ENCODE data around the gene LSR.
"Not testable (repeated sequence)": the region's sequence is repeated elsewhere in the genome, so short reads cannot be mapped to it uniquely, and the experiment has no call there.

Gene LSR

GRCh38 chr19:35286101-35286500 lies 37.3 kb downstream of the LSR start:
- not testable (repeated sequence) for DNase-seq (ENCODE audit: low spot score)

GRCh38 chr19:35287713-35288112 lies 38.9 kb downstream of the LSR start:
- no peak for DNase-seq (ENCODE audit: low spot score)

GRCh38 chr19:35288331-35288730 lies 39.5 kb downstream of the LSR start:
- no peak for DNase-seq (ENCODE audit: low spot score)

GRCh38 chr19:35288906-35289305 lies 40.1 kb downstream of the LSR start:
- DNase-seq (ENCODE audit: low spot score): no peak

GRCh38 chr19:35290381-35291127 lies 41.8 kb downstream of the LSR start:
- no peak for DNase-seq (ENCODE audit: low spot score)

GRCh38 chr19:35291259-35291658 lies 42.5 kb downstream of the LSR start:
- no peak for DNase-seq (ENCODE audit: low spot score)

- DNase-seq (ENCODE audit: low spot score): no peak
These were observed 43.1 kb downstream of the LSR start, which contains the start of gene MAG for GRCh38 chr19:35291916-35292315. TSS of gene MAG (plus strand) at chr19:35292161. CDS start at chr19:35295409, 3,248 bp downstream.

GRCh38 chr19:35292421-35293362 lies 43.9 kb downstream of the LSR start:
- no peak for DNase-seq (ENCODE audit: low spot score)

- DNase-seq (ENCODE audit: low spot score): no peak
These were observed 44.5 kb downstream of the LSR start for GRCh38 chr19:35293363-35293739.

GRCh38 chr19:35293808-35294207 lies 45.0 kb downstream of the LSR start:
- DNase-seq (ENCODE audit: low spot score): no peak

GRCh38 chr19:35294328-35294727 lies 45.5 kb downstream of the LSR start:
- DNase-seq (ENCODE audit: low spot score): no peak

- no peak for DNase-seq (ENCODE audit: low spot score)
These were observed 46.3 kb downstream of the LSR start for GRCh38 chr19:35294859-35295791.

GRCh38 chr19:35295792-35296462 lies 47.1 kb downstream of the LSR start:
- DNase-seq (ENCODE audit: low spot score): no peak

GRCh38 chr19:35296644-35297514 lies 48.1 kb downstream of the LSR start:
- no peak for DNase-seq (ENCODE audit: low spot score)

GRCh38 chr19:35297515-35297848 lies 48.7 kb downstream of the LSR start:
- DNase-seq (ENCODE audit: low spot score): no peak

GRCh38 chr19:35297922-35298321 lies 49.1 kb downstream of the LSR start:
- DNase-seq (ENCODE audit: low spot score): no peak

GRCh38 chr19:35298561-35298972 lies 49.8 kb downstream of the LSR start:
- DNase-seq (ENCODE audit: low spot score): no peak

- no peak for DNase-seq (ENCODE audit: low spot score)
These were observed 50.9 kb downstream of the LSR start for GRCh38 chr19:35299523-35300338.

GRCh38 chr19:35300339-35300649 lies 51.5 kb downstream of the LSR start:
- no peak for DNase-seq (ENCODE audit: low spot score)

GRCh38 chr19:35301961-35302360 lies 53.2 kb downstream of the LSR start:
- no peak for DNase-seq (ENCODE audit: low spot score)
